VCaP (cell line): Measurements from ENCODE around the gene SYNE3.

Experiments
- H3K27ac ChIP-seq: fragments of 450-650 bp; 2 replicates; pipeline ENCODE4 v1.5.1; 2017
- CTCF ChIP-seq: fragments of 450-650 bp; conservative IDR thresholded peaks from 2 replicates; pipeline ENCODE4 v1.5.1; 2017; ENCODE audit warnings: mild to moderate bottlenecking, moderate library complexity

SYNE3 gene

GRCh38 chr14:95547272-95547625 is 30.8 kb upstream of the SYNE3 start:
- no peak for TF ChIP-seq CTCF
- no peak overlapping the region for H3K27ac ChIP-seq

- no peak for TF ChIP-seq CTCF
These were observed 29.2 kb upstream of the SYNE3 start for GRCh38 chr14:95545515-95546168.

GRCh38 chr14:95544588-95544987 is 28.1 kb upstream of the SYNE3 start:
- no peak overlapping the region for H3K27ac ChIP-seq

More at GRCh38 chr14:95545515-95546168, 29.2 kb upstream of the SYNE3 start:
- H3K27ac ChIP-seq = no peak overlapping the region

GRCh38 chr14:95543021-95543420 is 26.6 kb upstream of the SYNE3 start:
- TF ChIP-seq CTCF = no peak
- no peak overlapping the region for H3K27ac ChIP-seq

More at GRCh38 chr14:95544588-95544987, 28.1 kb upstream of the SYNE3 start:
- no peak for TF ChIP-seq CTCF

GRCh38 chr14:95541932-95542930 is 25.8 kb upstream of the SYNE3 start:
- no peak for TF ChIP-seq CTCF
- no peak overlapping the region for H3K27ac ChIP-seq

- TF ChIP-seq CTCF = no peak
- H3K27ac ChIP-seq = no peak overlapping the region
These were observed 24.9 kb upstream of the SYNE3 start for GRCh38 chr14:95541346-95541745.

GRCh38 chr14:95540236-95540855 is 23.9 kb upstream of the SYNE3 start:
- no peak for TF ChIP-seq CTCF
- H3K27ac ChIP-seq = no peak overlapping the region
